T-helper 9 cell (primary cell): ENCODE measurements around the gene ROR2.

Experiments used
- DNase-seq: peaks from one replicate; pipeline ENCODE4 v3.0.0-alpha.2; 2020

ROR2 gene

GRCh38 chr9:91948597-91949391, 1.2 kb downstream of the ROR2 start:
- no peak for DNase-seq

GRCh38 chr9:91948101-91948596, 1.9 kb downstream of the ROR2 start:
- no peak for DNase-seq

- no peak for DNase-seq
Measured at GRCh38 chr9:91946653-91947488, 3.2 kb downstream of the ROR2 start.

- no peak for DNase-seq
Measured at GRCh38 chr9:91946196-91946595, 3.8 kb downstream of the ROR2 start.

GRCh38 chr9:91945277-91946085, 4.5 kb downstream of the ROR2 start:
- DNase-seq = no peak

- no peak for DNase-seq
Measured at GRCh38 chr9:91944711-91945110, 5.3 kb downstream of the ROR2 start.

GRCh38 chr9:91943478-91944470, 6.3 kb downstream of the ROR2 start:
- DNase-seq = no peak

GRCh38 chr9:91942201-91942600, 7.8 kb downstream of the ROR2 start:
- no peak for DNase-seq

GRCh38 chr9:91939978-91940377, 10.1 kb downstream of the ROR2 start:
- no peak for DNase-seq

- no peak for DNase-seq
Measured at GRCh38 chr9:91937727-91938126, 12.3 kb downstream of the ROR2 start.

GRCh38 chr9:91937056-91937455, 13.0 kb downstream of the ROR2 start:
- no peak for DNase-seq

- no peak for DNase-seq
Measured at GRCh38 chr9:91935805-91936514, 14.1 kb downstream of the ROR2 start.

GRCh38 chr9:91935066-91935749, 14.8 kb downstream of the ROR2 start:
- no peak for DNase-seq

GRCh38 chr9:91934654-91935053, 15.4 kb downstream of the ROR2 start:
- no peak for DNase-seq

- DNase-seq = no peak
Measured at GRCh38 chr9:91933556-91934352, 16.3 kb downstream of the ROR2 start.

- DNase-seq = no peak
Measured at GRCh38 chr9:91930475-91930874, 19.6 kb downstream of the ROR2 start.

- no peak for DNase-seq
Measured at GRCh38 chr9:91929331-91929730, 20.7 kb downstream of the ROR2 start.

- no peak for DNase-seq
Measured at GRCh38 chr9:91927922-91928510, 22.0 kb downstream of the ROR2 start.

- DNase-seq = no peak
Measured at GRCh38 chr9:91924090-91924489, 25.9 kb downstream of the ROR2 start.
